Effector memory CD8-positive, alpha-beta T cell (primary cell): ENCODE data around the gene CLDN24.
"Not testable (repeated sequence)": the region's sequence is repeated elsewhere in the genome, so short reads cannot be mapped to it uniquely, and the experiment has no call there.

Experiments
- ATAC-seq: fragments of 150-1000 bp; cut with Tn5 transposase; replicated peaks from 2 replicates; pipeline ENCODE4 v1.10.0; 2021; ENCODE audit warnings: mild to moderate bottlenecking, moderate library complexity
- DNase-seq, 3 experiments: peaks; one replicate each; pipeline ENCODE4 v3.0.0; 2021
- H3K27ac Mint-ChIP-seq, 2 donors: one replicate each; pipeline ENCODE4 v1.8.0; 2022; ENCODE audit warnings: mild to moderate bottlenecking in 2 of 2, mixed read lengths in 2 of 2, moderate library complexity in 2 of 2
- H3K27me3 Mint-ChIP-seq, 2 donors: one replicate each; pipeline ENCODE4 v1.8.0; 2022; ENCODE audit warnings: mixed read lengths in 2 of 2
- H3K36me3 Mint-ChIP-seq: one replicate; pipeline ENCODE4 v1.8.0; 2022; ENCODE audit warnings: mild to moderate bottlenecking, moderate library complexity, mixed read lengths; ENCODE audit not compliant: insufficient read depth
- H3K4me1 Mint-ChIP-seq, 2 donors: one replicate each; pipeline ENCODE4 v1.8.0; 2022; ENCODE audit warnings: low read depth in 2 of 2, mixed read lengths in 2 of 2
- H3K4me3 Mint-ChIP-seq, 2 donors: one replicate each; pipeline ENCODE4 v1.8.0; 2022; ENCODE audit warnings: mild to moderate bottlenecking in 2 of 2, mixed read lengths in 2 of 2, moderate library complexity in 2 of 2
- H3K9me3 Mint-ChIP-seq, 2 donors: one replicate each; pipeline ENCODE4 v1.8.0; 2022; ENCODE audit warnings: mixed read lengths in 2 of 2

The CLDN24 gene

GRCh38 chr4:183324056-183324455 is 1.8 kb upstream of the CLDN24 start:
- not testable (repeated sequence) for ATAC-seq, H3K4me1 Mint-ChIP-seq, DNase-seq, H3K4me3 Mint-ChIP-seq, H3K9me3 Mint-ChIP-seq, H3K27ac Mint-ChIP-seq, H3K36me3 Mint-ChIP-seq
- H3K27me3 Mint-ChIP-seq = peaks cover 14 to 29% of the 10 kb centered on the region in 2 donors

GRCh38 chr4:183323295-183323694 is 1.1 kb upstream of the CLDN24 start:
- Mint-ChIP-seq H3K36me3 (no peaks in the 10 kb centered on the region), H3K4me3 (no peak overlapping the region), H3K9me3 (peaks cover 0 to 1% of the 10 kb centered on the region in 2 donors), H3K27me3 (peaks cover 10 to 21% of the 10 kb centered on the region in 2 donors), H3K4me1 (peaks cover 0 to 5% of the 10 kb centered on the region in 2 donors), H3K27ac (no peak overlapping the region)
- ATAC-seq = no peak
- no peak for DNase-seq

- H3K27ac Mint-ChIP-seq = peak overlapping the region in 1 of 2 donors; percentile 35
- peaks cover 0 to 5% of the 10 kb centered on the region in 2 donors for H3K4me1 Mint-ChIP-seq
- H3K4me3 Mint-ChIP-seq = peak overlapping the region in 1 of 2 donors; percentile 45
- peaks cover 10 to 18% of the 10 kb centered on the region in 2 donors for H3K27me3 Mint-ChIP-seq
- DNase-seq = no peak
- ATAC-seq = no peak
- H3K9me3 Mint-ChIP-seq = peaks cover 0 to 1% of the 10 kb centered on the region in 2 donors
- no peaks in the 10 kb centered on the region for H3K36me3 Mint-ChIP-seq
Measured at GRCh38 chr4:183321516-183321915, 710 bp downstream of the CLDN24 start.

- peaks cover 0 to 5% of the 10 kb centered on the region in 2 donors for H3K4me1 Mint-ChIP-seq
- peak overlapping the region in 1 of 2 donors; percentile 45 for H3K4me3 Mint-ChIP-seq
- H3K27ac Mint-ChIP-seq = peak overlapping the region in 1 of 2 donors; percentile 35
- peaks cover 10 to 14% of the 10 kb centered on the region in 2 donors for H3K27me3 Mint-ChIP-seq
- H3K36me3 Mint-ChIP-seq = no peaks in the 10 kb centered on the region
- peaks cover 0 to under 1% of the 10 kb centered on the region in 2 donors for H3K9me3 Mint-ChIP-seq
- ATAC-seq = peak; percentile 89
- DNase-seq = no peak
Measured at GRCh38 chr4:183321079-183321478, 1.1 kb downstream of the CLDN24 start.

GRCh38 chr4:183320211-183321059 is 1.8 kb downstream of the CLDN24 start, which contains the start of gene CLDN22:
TSS of gene CLDN22 (minus strand) at chr4:183320276. CDS start at chr4:183320218, 58 bp downstream.
- H3K4me1 Mint-ChIP-seq = peaks cover 0 to 5% of the 10 kb centered on the region in 2 donors
- peaks cover 9 to 10% of the 10 kb centered on the region in 2 donors for H3K27me3 Mint-ChIP-seq
- no peaks in the 10 kb centered on the region for H3K36me3 Mint-ChIP-seq
- peak within 1 kb of the TSS in 1 of 2 donors; percentile 35 for H3K27ac Mint-ChIP-seq
- no peak for DNase-seq
- peak within 1 kb of the TSS in 1 of 2 donors; percentile 45 for H3K4me3 Mint-ChIP-seq
- ATAC-seq = no peak
- no peaks in the 10 kb centered on the region for H3K9me3 Mint-ChIP-seq

- Mint-ChIP-seq H3K27ac (no peak overlapping the region), H3K9me3 (no peaks in the 10 kb centered on the region), H3K27me3 (peaks cover 0 to 4% of the 10 kb centered on the region in 2 donors), H3K4me3 (no peak overlapping the region), H3K4me1 (peaks cover 0 to 5% of the 10 kb centered on the region in 2 donors), H3K36me3 (no peaks in the 10 kb centered on the region)
- no peak for DNase-seq
- ATAC-seq = peak; percentile 30
Measured at GRCh38 chr4:183318656-183319055, 3.6 kb downstream of the CLDN24 start.

GRCh38 chr4:183314806-183315205 is 7.4 kb downstream of the CLDN24 start:
- H3K4me3 Mint-ChIP-seq = no peak overlapping the region
- no peak overlapping the region for H3K27ac Mint-ChIP-seq
- ATAC-seq = no peak
- peaks cover 12 to 18% of the 10 kb centered on the region in 2 donors for H3K27me3 Mint-ChIP-seq
- H3K4me1 Mint-ChIP-seq = peaks cover 0 to 2% of the 10 kb centered on the region in 2 donors
- no peaks in the 10 kb centered on the region for H3K9me3 Mint-ChIP-seq
- no peak for DNase-seq
- H3K36me3 Mint-ChIP-seq = no peaks in the 10 kb centered on the region

GRCh38 chr4:183314336-183314735 is 7.9 kb downstream of the CLDN24 start:
- Mint-ChIP-seq H3K36me3 (no peaks in the 10 kb centered on the region), H3K4me3 (no peak overlapping the region), H3K27me3 (peaks cover 12 to 18% of the 10 kb centered on the region in 2 donors), H3K27ac (no peak overlapping the region), H3K4me1 (peaks cover 0 to 2% of the 10 kb centered on the region in 2 donors), H3K9me3 (no peaks in the 10 kb centered on the region)
- ATAC-seq (no peak), DNase-seq (no peak)

- H3K36me3 Mint-ChIP-seq = no peaks in the 10 kb centered on the region
- H3K9me3 Mint-ChIP-seq = no peaks in the 10 kb centered on the region
- peaks cover 12 to 18% of the 10 kb centered on the region in 2 donors for H3K27me3 Mint-ChIP-seq
- DNase-seq = no peak
- H3K4me3 Mint-ChIP-seq = no peak overlapping the region
- H3K4me1 Mint-ChIP-seq = peaks cover 0 to 2% of the 10 kb centered on the region in 2 donors
- ATAC-seq = no peak
- H3K27ac Mint-ChIP-seq = no peak overlapping the region
Measured at GRCh38 chr4:183312841-183313240, 9.4 kb downstream of the CLDN24 start.

- Mint-ChIP-seq H3K4me1 (no peaks in the 10 kb centered on the region), H3K27me3 (peaks cover 0 to 23% of the 10 kb centered on the region in 2 donors), H3K27ac (no peak overlapping the region), H3K36me3 (no peaks in the 10 kb centered on the region), H3K9me3 (no peaks in the 10 kb centered on the region), H3K4me3 (no peak overlapping the region)
- DNase-seq (no peak), ATAC-seq (no peak)
Measured at GRCh38 chr4:183306811-183307210, 15.4 kb downstream of the CLDN24 start.

GRCh38 chr4:183304538-183304937 is 17.7 kb downstream of the CLDN24 start:
- Mint-ChIP-seq H3K4me3 (no peak overlapping the region), H3K27ac (no peak overlapping the region), H3K9me3 (no peaks in the 10 kb centered on the region), H3K36me3 (no peaks in the 10 kb centered on the region), H3K4me1 (no peaks in the 10 kb centered on the region), H3K27me3 (peaks cover 4 to 28% of the 10 kb centered on the region in 2 donors)
- ATAC-seq (no peak), DNase-seq (no peak)

GRCh38 chr4:183304067-183304466 is 18.2 kb downstream of the CLDN24 start:
- H3K27me3 Mint-ChIP-seq = peaks cover 9 to 32% of the 10 kb centered on the region in 2 donors
- no peak for ATAC-seq
- H3K4me3 Mint-ChIP-seq = no peak overlapping the region
- no peaks in the 10 kb centered on the region for H3K36me3 Mint-ChIP-seq
- no peak overlapping the region for H3K27ac Mint-ChIP-seq
- H3K9me3 Mint-ChIP-seq = no peaks in the 10 kb centered on the region
- H3K4me1 Mint-ChIP-seq = no peaks in the 10 kb centered on the region
- DNase-seq = no peak

- DNase-seq = no peak
Measured at GRCh38 chr4:183303301-183303700, 18.9 kb downstream of the CLDN24 start.

GRCh38 chr4:183300655-183301054 is 21.6 kb downstream of the CLDN24 start:
- no peak for DNase-seq
- Mint-ChIP-seq H3K27me3 (peaks cover 9 to 27% of the 10 kb centered on the region in 2 donors), H3K27ac (no peak overlapping the region), H3K4me3 (no peak overlapping the region), H3K9me3 (no peaks in the 10 kb centered on the region), H3K4me1 (no peaks in the 10 kb centered on the region), H3K36me3 (no peaks in the 10 kb centered on the region)
- no peak for ATAC-seq

More at GRCh38 chr4:183303301-183303700, 18.9 kb downstream of the CLDN24 start:
- Mint-ChIP-seq H3K27me3 (peaks cover 9 to 32% of the 10 kb centered on the region in 2 donors), H3K9me3 (no peaks in the 10 kb centered on the region), H3K4me1 (no peaks in the 10 kb centered on the region), H3K4me3 (no peak overlapping the region), H3K27ac (no peak overlapping the region), H3K36me3 (no peaks in the 10 kb centered on the region)
- no peak for ATAC-seq
